ENCODE data around the gene REM2. TPM values are rescaled to one million over a fixed set of nuclear protein-coding genes. Genes with fewer than 3 reads are reported as not detected.
A peak's percentile ranks its signal among the peaks of the same experiment; 100 is the strongest.

The REM2 gene
- polyA plus RNA-seq, 3 donors = 1.8 TPM; not detected in 2

GRCh38 chr14:22928237-22929103 is 45.4 kb downstream of the REM2 start:
- Mint-ChIP-seq H3K4me1 (peaks cover 8% of the 10 kb centered on the region), H3K9me3 (no peaks in the 10 kb centered on the region), H3K4me3 (no peak overlapping the region), H3K27ac (peak overlapping the region in 2 of 7 donors; percentile 28 to 85), H3K27me3 (ENCODE audit: low read depth in 3 of 3) (no peaks in the 10 kb centered on the region), H3K36me3 (peaks cover 33 to 41% of the 10 kb centered on the region in 2 donors)
- intact Hi-C loops (cut with micrococcal nuclease) = loop anchor here in 1 of 2 donors (1.0 to 10.0 kb wide), 2 partner anchors 9 to 1186 kb away; partner anchors contain the start of genes DCAF11, NRL and RBM23
- Histone ChIP-seq H3K9me3 (replicated peaks in 1 of 2; ENCODE audit: control insufficient read depth in 1 of 2, insufficient read depth in 1 of 2, low read length in 2 of 2) (no peaks in the 10 kb centered on the region), H3K79me2 (ENCODE audit: insufficient read depth, low read length) (peaks cover 15% of the 10 kb centered on the region), H3K4me1 (ENCODE audit: control insufficient read depth in 1 of 2, insufficient read depth in 2 of 2, low read length in 2 of 2) (peaks cover 19 to 34% of the 10 kb centered on the region in 2 donors), H3K36me3 (replicated peaks in 1 of 2; ENCODE audit: control insufficient read depth in 1 of 2, insufficient read depth in 2 of 2, low read length in 2 of 2) (peaks cover 15 to 38% of the 10 kb centered on the region in 2 donors), H4K20me1 (ENCODE audit: insufficient read depth, low read length) (no peaks in the 10 kb centered on the region), H3K9ac (ENCODE audit: insufficient read depth, low read length, poor library complexity, severe bottlenecking) (peak overlapping the region; percentile 85), H2AFZ (ENCODE audit: insufficient read depth, low read depth, low read length, poor library complexity, severe bottlenecking) (peak overlapping the region; percentile 97), H3K4me2 (replicated peaks; ENCODE audit: extremely low read depth, low read length, poor library complexity, severe bottlenecking) (peak overlapping the region; percentile 96), H3K27me3 (ENCODE audit: control insufficient read depth in 2 of 2, insufficient read depth in 2 of 2, low read length in 2 of 2) (no peaks in the 10 kb centered on the region), H3K27ac (ENCODE audit: low read depth in 1 of 2, low read length in 2 of 2) (peak overlapping the region; percentile 65 to 84), H3K4me3 (replicated peaks in 1 of 3; ENCODE audit: low read depth in 2 of 3, low read length in 3 of 3) (peak overlapping the region; percentile 90 to 98 (median 96))
- 2% methylated on average over 11 of the region's 12 CpGs for WGBS (ENCODE audit: insufficient coverage)
- TF ChIP-seq, protein P1, sequence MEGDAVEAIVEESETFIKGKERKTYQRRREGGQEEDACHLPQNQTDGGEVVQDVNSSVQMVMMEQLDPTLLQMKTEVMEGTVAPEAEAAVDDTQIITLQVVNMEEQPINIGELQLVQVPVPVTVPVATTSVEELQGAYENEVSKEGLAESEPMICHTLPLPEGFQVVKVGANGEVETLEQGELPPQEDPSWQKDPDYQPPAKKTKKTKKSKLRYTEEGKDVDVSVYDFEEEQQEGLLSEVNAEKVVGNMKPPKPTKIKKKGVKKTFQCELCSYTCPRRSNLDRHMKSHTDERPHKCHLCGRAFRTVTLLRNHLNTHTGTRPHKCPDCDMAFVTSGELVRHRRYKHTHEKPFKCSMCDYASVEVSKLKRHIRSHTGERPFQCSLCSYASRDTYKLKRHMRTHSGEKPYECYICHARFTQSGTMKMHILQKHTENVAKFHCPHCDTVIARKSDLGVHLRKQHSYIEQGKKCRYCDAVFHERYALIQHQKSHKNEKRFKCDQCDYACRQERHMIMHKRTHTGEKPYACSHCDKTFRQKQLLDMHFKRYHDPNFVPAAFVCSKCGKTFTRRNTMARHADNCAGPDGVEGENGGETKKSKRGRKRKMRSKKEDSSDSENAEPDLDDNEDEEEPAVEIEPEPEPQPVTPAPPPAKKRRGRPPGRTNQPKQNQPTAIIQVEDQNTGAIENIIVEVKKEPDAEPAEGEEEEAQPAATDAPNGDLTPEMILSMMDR (IDR thresholded peaks at IDR 0.05) = no peak
- DNase-seq = no peak

DNA sequence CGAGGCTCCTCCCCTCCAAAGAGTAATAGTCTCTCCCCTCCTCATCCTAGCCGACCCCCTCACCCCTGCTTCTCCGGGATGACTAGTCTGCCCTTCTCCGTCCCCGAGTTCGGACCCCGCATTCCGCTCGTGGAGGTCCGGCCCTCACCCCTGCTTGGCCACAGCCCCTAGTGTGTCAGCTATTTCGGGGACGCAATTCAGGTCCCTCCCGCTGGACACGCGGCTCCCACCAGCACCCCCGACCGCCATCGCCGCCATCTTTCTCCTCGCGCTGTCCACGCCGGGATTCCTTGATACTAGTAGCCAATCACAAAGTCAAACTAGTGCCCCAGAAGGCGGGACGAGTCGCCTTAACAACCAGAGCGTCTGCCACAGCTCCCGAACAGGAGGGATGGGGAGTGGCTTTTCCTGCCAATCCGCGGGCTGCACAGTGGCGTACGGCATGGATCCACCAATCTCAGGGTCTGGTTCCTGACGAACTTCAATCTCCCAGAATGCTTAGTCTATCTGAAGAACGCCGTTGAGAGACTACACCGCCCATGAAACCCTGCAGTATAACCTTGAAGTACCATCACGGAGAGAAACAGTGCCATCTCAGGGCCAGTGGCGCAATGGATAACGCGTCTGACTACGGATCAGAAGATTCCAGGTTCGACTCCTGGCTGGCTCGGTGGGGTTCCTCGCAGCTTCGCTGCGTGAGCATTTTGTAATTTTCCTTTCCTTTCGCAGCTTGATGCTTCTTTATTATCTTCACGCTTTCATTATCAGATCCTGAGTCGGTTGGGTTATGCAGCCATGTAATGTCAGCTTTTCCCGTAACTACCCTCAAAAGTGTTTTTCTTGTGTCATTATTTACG is 46.3 kb downstream of the REM2 start, which contains the start of gene PRMT5:
Gene PRMT5, minus strand, starts transcription at position 273 of the 857 bp plus-strand sequence. Its CDS starts 15 bp downstream, at position 258.
- DNase-seq = peak; percentile 99 to 100 (median 99)
- Mint-ChIP-seq H3K36me3 (peaks cover 25 to 35% of the 10 kb centered on the region in 2 donors), H3K27ac (peak within 1 kb of the TSS in 2 of 7 donors; percentile 28 to 85), H3K4me1 (peaks cover 8% of the 10 kb centered on the region), H3K27me3 (ENCODE audit: low read depth in 3 of 3) (no peaks in the 10 kb centered on the region), H3K9me3 (no peaks in the 10 kb centered on the region), H3K4me3 (no peak within 1 kb of the TSS)
- TF ChIP-seq, protein P1 (IDR thresholded peaks at IDR 0.05) = no peak
- Histone ChIP-seq H3K9me3 (replicated peaks in 1 of 2; ENCODE audit: control insufficient read depth in 1 of 2, insufficient read depth in 1 of 2, low read length in 2 of 2) (no peaks in the 10 kb centered on the region), H3K9ac (ENCODE audit: insufficient read depth, low read length, poor library complexity, severe bottlenecking) (peak within 1 kb of the TSS; percentile 85), H3K4me2 (replicated peaks; ENCODE audit: extremely low read depth, low read length, poor library complexity, severe bottlenecking) (peak within 1 kb of the TSS; percentile 96), H4K20me1 (ENCODE audit: insufficient read depth, low read length) (no peaks in the 10 kb centered on the region), H3K27ac (ENCODE audit: low read depth in 1 of 2, low read length in 2 of 2) (peak within 1 kb of the TSS; percentile 65 to 86), H3K79me2 (ENCODE audit: insufficient read depth, low read length) (peaks cover 15% of the 10 kb centered on the region), H2AFZ (ENCODE audit: insufficient read depth, low read depth, low read length, poor library complexity, severe bottlenecking) (peak within 1 kb of the TSS; percentile 97), H3K36me3 (replicated peaks in 1 of 2; ENCODE audit: control insufficient read depth in 1 of 2, insufficient read depth in 2 of 2, low read length in 2 of 2) (peaks cover 7 to 30% of the 10 kb centered on the region in 2 donors), H3K4me1 (ENCODE audit: control insufficient read depth in 1 of 2, insufficient read depth in 2 of 2, low read length in 2 of 2) (peaks cover 19 to 34% of the 10 kb centered on the region in 2 donors), H3K27me3 (ENCODE audit: control insufficient read depth in 2 of 2, insufficient read depth in 2 of 2, low read length in 2 of 2) (no peaks in the 10 kb centered on the region), H3K4me3 (replicated peaks in 1 of 3; ENCODE audit: low read depth in 2 of 3, low read length in 3 of 3) (peak within 1 kb of the TSS; percentile 90 to 98 (median 96))
- under 1% methylated on average over 39 of the region's 51 CpGs for WGBS (ENCODE audit: insufficient coverage)
- intact Hi-C loops (cut with micrococcal nuclease) = loop anchor here in 1 of 2 donors (1.0 to 10.0 kb wide), 2 partner anchors 10 to 1185 kb away; partner anchors contain the start of genes DCAF11, NRL and RBM23
